ENCODE results near the gene PAPOLB. TPM values are rescaled to one million over a fixed set of nuclear protein-coding genes. Genes with fewer than 3 reads are reported as not detected.

PAPOLB gene
- not detected in 5 replicates for total RNA-seq (2022; extraction: Qiagen RNA extraction)

DNA sequence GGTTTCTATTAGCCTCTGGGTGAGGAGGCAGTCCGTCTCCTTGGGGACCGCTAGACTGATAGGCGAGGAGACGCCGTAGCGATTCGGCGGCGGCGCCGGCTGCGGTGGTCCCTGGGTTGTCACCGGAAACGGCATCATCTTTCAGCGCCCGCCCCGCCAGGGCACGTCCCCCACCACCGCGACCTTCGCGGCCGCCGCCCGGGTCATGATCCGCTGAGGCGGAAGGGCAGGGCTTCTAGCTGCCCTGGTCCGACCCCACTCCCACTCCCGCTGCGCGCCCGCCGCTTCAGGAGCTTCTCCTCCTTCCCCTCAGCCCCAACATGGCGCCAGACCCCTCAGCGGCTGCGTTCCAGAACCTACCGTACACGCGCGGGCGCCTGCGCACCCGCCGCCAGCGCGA lies at the start of gene PAPOLB:
TSS of gene PAPOLB (minus strand) at position 358 of the 400 bp plus-strand sequence. CDS start at position 138, 220 bp downstream.

DNA sequence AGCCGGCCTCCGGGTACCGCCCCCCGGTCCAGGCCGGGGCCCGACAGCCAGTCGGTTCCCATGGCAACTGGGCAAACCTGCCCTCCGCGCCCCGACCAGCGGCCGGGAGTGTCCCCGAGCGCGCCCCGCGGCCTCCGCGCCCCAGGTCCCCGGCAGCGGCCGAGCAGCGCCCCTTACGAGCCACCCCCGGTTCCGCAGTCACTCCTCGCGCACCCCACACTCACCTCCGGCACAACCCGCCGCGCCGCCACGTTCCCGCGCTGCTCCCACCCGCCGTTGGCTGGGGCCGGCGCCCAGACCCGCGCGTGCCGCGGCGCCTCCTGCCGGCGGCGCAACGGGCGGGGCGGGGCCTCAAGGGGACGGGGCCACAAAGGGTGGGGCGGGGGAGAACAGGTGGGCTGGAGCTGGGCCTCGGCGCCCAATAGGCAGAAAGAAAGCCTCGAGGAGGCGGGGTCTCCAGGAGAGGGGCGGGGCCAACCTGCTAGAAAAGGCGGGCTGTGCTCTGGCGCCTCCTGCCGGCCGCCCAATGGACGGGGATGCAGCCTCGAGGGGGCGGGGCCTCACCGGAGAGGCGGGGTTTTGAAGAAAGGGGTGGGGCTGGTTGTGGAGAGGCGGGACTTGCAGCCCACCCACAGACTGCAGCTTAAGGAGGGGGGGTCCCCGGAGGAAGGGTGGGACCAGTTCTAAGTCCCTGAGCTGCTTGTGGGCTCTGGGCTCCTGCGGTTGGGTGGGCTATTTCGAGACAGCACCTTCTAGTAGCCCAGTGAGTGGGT lies 21.7 kb upstream of the PAPOLB start, which contains the start of gene RADIL:
TSS of gene RADIL (minus strand) at position 345 of the 773 bp plus-strand sequence. CDS start 5,577 bp downstream, outside the sequence.

Other genes starting within 250 kb of the PAPOLB start
- gene FOXK1, start 179.7 kb downstream of the PAPOLB start, total RNA-seq (2022; extraction: Qiagen RNA extraction) = 9.3 to 15.9 TPM (median 14.4 TPM) in 5 replicates
- 15.0 to 34.2 TPM (median 27.6 TPM) in 5 replicates for gene AP5Z1, start 86.4 kb downstream of the PAPOLB start, total RNA-seq (2022; extraction: Qiagen RNA extraction)
- 1.2 to 1.9 TPM (median 1.7 TPM) in 5 replicates for gene RADIL, start 21.7 kb upstream of the PAPOLB start, total RNA-seq (2022; extraction: Qiagen RNA extraction)
- gene MMD2, start 97.2 kb upstream of the PAPOLB start, total RNA-seq (2022; extraction: Qiagen RNA extraction) = not detected in 5 replicates
- 5.7 to 7.8 TPM (median 6.5 TPM) in 5 replicates for gene RBAK, start 183.8 kb upstream of the PAPOLB start, total RNA-seq (2022; extraction: Qiagen RNA extraction)